CD4-positive, alpha-beta T cell (primary cell): Measurements from ENCODE around the gene CEP112. TPM values are rescaled to one million over a fixed set of nuclear protein-coding genes. Genes with fewer than 3 reads are reported as not detected.
"Not testable (repeated sequence)": the region's sequence is repeated elsewhere in the genome, so short reads cannot be mapped to it uniquely, and the experiment has no call there.

Experiments
- ATAC-seq: fragments of 200-7000 bp; cut with Tn5 transposase; one replicate; pipeline ENCODE4 v1.10.0; 2022; ENCODE audit warnings: mild to moderate bottlenecking; ENCODE audit not compliant: poor library complexity
- CTCF ChIA-PET: fragments of 350-600 bp; sonication (Branson Sonifier 250); formaldehyde crosslinking; loops from one replicate; lab custom pipeline; 2021; ENCODE audit warnings: antibody characterized with exemption, inconsistent platforms; lab: Charles Lee
- POLR2A ChIA-PET: fragments of 350-600 bp; sonication (Branson Sonifier 250); formaldehyde crosslinking; loops from one replicate; lab custom pipeline; 2021; ENCODE audit warnings: antibody characterized with exemption, inconsistent platforms; lab: Charles Lee
- DNase-seq, 14 experiments: peaks; one replicate each; pipeline ENCODE4 v3.0.0-alpha.2; 2013 to 2020; ENCODE audit warnings: mixed read lengths in 2 of 14
- H3K27ac ChIP-seq, 2 donors: one replicate each; pipeline versions ENCODE4 v1.5.1 to v1.7.0; 2013; ENCODE audit warnings: low read length in 2 of 2, low read depth in 1 of 2, mild to moderate bottlenecking in 1 of 2
- H3K27me3 ChIP-seq, 2 experiments: 1 replicate in 1 of 2; 2 replicates in 1 of 2; pipeline versions ENCODE4 v1.6.1 to v1.7.0; 2013; ENCODE audit warnings: low read length in 2 of 2, control low read depth in 1 of 2, mild to moderate bottlenecking in 1 of 2, moderate library complexity in 1 of 2; ENCODE audit not compliant: insufficient read depth in 2 of 2, control insufficient read depth in 1 of 2
- H3K36me3 ChIP-seq: one replicate; pipeline ENCODE4 v1.6.1; 2013; ENCODE audit warnings: low read length, control low read depth; ENCODE audit not compliant: insufficient read depth
- H3K4me1 ChIP-seq: one replicate; pipeline ENCODE4 v1.6.1; 2013; ENCODE audit warnings: low read length, control low read depth; ENCODE audit not compliant: insufficient read depth
- H3K4me3 ChIP-seq: one replicate; pipeline ENCODE4 v1.5.1; 2013; ENCODE audit warnings: mild to moderate bottlenecking, low read length, moderate library complexity
- H3K9me3 ChIP-seq, 2 experiments: 1 replicate in 1 of 2; 2 replicates in 1 of 2; pipeline versions ENCODE4 v1.6.1 to v1.7.0; 2013; ENCODE audit warnings: low read length in 2 of 2, mild to moderate bottlenecking in 2 of 2, control low read depth in 1 of 2, moderate library complexity in 1 of 2; ENCODE audit not compliant: control insufficient read depth in 1 of 2, insufficient read depth in 1 of 2
- H3K27ac Mint-ChIP-seq: one replicate; pipeline ENCODE4 v1.8.0; 2020; ENCODE audit warnings: mixed read lengths
- H3K27me3 Mint-ChIP-seq: one replicate; pipeline ENCODE4 v1.8.0; 2021; ENCODE audit warnings: mixed read lengths
- H3K36me3 Mint-ChIP-seq: one replicate; pipeline ENCODE4 v1.8.0; 2021; ENCODE audit warnings: low read depth, mixed read lengths
- H3K4me1 Mint-ChIP-seq: one replicate; pipeline ENCODE4 v1.8.0; 2021; ENCODE audit warnings: low read depth, mixed read lengths
- H3K4me3 Mint-ChIP-seq: one replicate; pipeline ENCODE4 v1.8.0; 2020; ENCODE audit warnings: mild to moderate bottlenecking, mixed read lengths
- H3K9me3 Mint-ChIP-seq: one replicate; pipeline ENCODE4 v1.8.0; 2020; ENCODE audit warnings: mixed read lengths
- intact Hi-C, 2 experiments: fragments of 100-400 bp; cut with DNase I in 1 of 2; cut with micrococcal nuclease in 1 of 2; formaldehyde crosslinking; loops; one replicate each; pipeline versions ENCODE4 v1.15.1 to v1.9.0; 2023 to 2025; cut with DNase I, micrococcal nuclease
- total RNA-seq, 174 experiments: library from RNA in 2 of 174; stranded (reverse) in 2 of 174; gene quantifications; one replicate each; pipeline ENCODE4 v1.2.3 and lab custom pipeline; 2021 to 2026
- TF ChIP-seq, protein P1 (sequence below): fragments of 200-600 bp; IDR thresholded peaks from one replicate; pipeline ENCODE4 v1.8.0; 2022; ENCODE audit warnings: antibody characterized with exemption, mild to moderate bottlenecking

The CEP112 gene
- total RNA-seq, 2 experiments from 2014 or later, result 1.6 to 2.2 TPM

GRCh38 chr17:65850486-65850885 lies 341.4 kb downstream of the CEP112 start:
- TF ChIP-seq, protein P1, sequence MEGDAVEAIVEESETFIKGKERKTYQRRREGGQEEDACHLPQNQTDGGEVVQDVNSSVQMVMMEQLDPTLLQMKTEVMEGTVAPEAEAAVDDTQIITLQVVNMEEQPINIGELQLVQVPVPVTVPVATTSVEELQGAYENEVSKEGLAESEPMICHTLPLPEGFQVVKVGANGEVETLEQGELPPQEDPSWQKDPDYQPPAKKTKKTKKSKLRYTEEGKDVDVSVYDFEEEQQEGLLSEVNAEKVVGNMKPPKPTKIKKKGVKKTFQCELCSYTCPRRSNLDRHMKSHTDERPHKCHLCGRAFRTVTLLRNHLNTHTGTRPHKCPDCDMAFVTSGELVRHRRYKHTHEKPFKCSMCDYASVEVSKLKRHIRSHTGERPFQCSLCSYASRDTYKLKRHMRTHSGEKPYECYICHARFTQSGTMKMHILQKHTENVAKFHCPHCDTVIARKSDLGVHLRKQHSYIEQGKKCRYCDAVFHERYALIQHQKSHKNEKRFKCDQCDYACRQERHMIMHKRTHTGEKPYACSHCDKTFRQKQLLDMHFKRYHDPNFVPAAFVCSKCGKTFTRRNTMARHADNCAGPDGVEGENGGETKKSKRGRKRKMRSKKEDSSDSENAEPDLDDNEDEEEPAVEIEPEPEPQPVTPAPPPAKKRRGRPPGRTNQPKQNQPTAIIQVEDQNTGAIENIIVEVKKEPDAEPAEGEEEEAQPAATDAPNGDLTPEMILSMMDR, result no peak
- H3K4me3 ChIP-seq, result no peak overlapping the region
- no peak overlapping the region for H3K27ac Mint-ChIP-seq
- no peaks in the 10 kb centered on the region for H3K27me3 ChIP-seq
- ChIA-PET POLR2A (no interaction called here), CTCF (no interaction called here)
- H3K27ac ChIP-seq, result no peak overlapping the region
- H3K27me3 Mint-ChIP-seq, result no peaks in the 10 kb centered on the region
- no peaks in the 10 kb centered on the region for H3K36me3 Mint-ChIP-seq
- H3K4me3 Mint-ChIP-seq, result no peak overlapping the region
- no peaks in the 10 kb centered on the region for H3K9me3 Mint-ChIP-seq
- H3K9me3 ChIP-seq, result no peaks in the 10 kb centered on the region
- H3K36me3 ChIP-seq, result no peaks in the 10 kb centered on the region
- no peaks in the 10 kb centered on the region for H3K4me1 ChIP-seq
- no peak for ATAC-seq
- no peaks in the 10 kb centered on the region for H3K4me1 Mint-ChIP-seq
- no peak for DNase-seq
- intact Hi-C loops, result no loop called here

GRCh38 chr17:65848751-65849150 lies 343.2 kb downstream of the CEP112 start:
- no peak for ATAC-seq
- no peak overlapping the region for H3K27ac Mint-ChIP-seq
- Histone ChIP-seq H3K4me1 (no peaks in the 10 kb centered on the region), H3K27ac (no peak overlapping the region), H3K36me3 (no peaks in the 10 kb centered on the region), H3K4me3 (no peak overlapping the region), H3K27me3 (no peaks in the 10 kb centered on the region), H3K9me3 (no peaks in the 10 kb centered on the region)
- DNase-seq, result no peak
- H3K4me1 Mint-ChIP-seq, result no peaks in the 10 kb centered on the region
- ChIA-PET CTCF (no interaction called here), POLR2A (no interaction called here)
- no peaks in the 10 kb centered on the region for H3K27me3 Mint-ChIP-seq
- TF ChIP-seq, protein P1, result no peak
- H3K4me3 Mint-ChIP-seq, result no peak overlapping the region
- intact Hi-C loops, result no loop called here
- H3K9me3 Mint-ChIP-seq, result no peaks in the 10 kb centered on the region
- H3K36me3 Mint-ChIP-seq, result no peaks in the 10 kb centered on the region

DNA sequence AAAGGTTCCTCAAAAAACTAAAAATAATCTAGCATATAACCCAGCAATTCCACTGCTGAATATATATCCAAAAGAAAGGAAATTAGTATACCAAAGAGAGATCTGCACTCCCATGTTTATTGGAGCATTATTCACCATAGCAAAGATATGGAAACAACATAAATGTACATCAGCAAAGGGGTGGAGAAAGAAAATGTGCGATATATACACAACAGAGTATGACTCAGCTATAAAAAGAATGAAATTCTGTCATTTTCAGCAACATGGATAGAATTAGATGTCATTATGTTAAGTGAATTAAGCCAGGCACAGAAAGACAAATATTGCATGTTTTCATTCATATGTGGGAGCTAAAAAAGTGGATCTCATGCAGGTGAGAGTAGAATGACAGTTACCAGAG lies 350.8 kb downstream of the CEP112 start:
- TF ChIP-seq, protein P1, result no peak
- H3K9me3 ChIP-seq, result peaks cover 0 to 10% of the 10 kb centered on the region in 2 experiments
- no peaks in the 10 kb centered on the region for H3K27me3 ChIP-seq
- H3K36me3 ChIP-seq, result no peaks in the 10 kb centered on the region
- Mint-ChIP-seq H3K36me3 (no peaks in the 10 kb centered on the region), H3K4me3 (no peak overlapping the region), H3K4me1 (no peaks in the 10 kb centered on the region), H3K9me3 (no peaks in the 10 kb centered on the region), H3K27me3 (no peaks in the 10 kb centered on the region), H3K27ac (no peak overlapping the region)
- ATAC-seq (no peak), DNase-seq (no peak)
- no peak overlapping the region for H3K27ac ChIP-seq
- intact Hi-C loops, result no loop called here
- H3K4me3 ChIP-seq, result no peak overlapping the region
- CTCF ChIA-PET, result no interaction called here
- POLR2A ChIA-PET, result no interaction called here
- H3K4me1 ChIP-seq, result no peaks in the 10 kb centered on the region

DNA sequence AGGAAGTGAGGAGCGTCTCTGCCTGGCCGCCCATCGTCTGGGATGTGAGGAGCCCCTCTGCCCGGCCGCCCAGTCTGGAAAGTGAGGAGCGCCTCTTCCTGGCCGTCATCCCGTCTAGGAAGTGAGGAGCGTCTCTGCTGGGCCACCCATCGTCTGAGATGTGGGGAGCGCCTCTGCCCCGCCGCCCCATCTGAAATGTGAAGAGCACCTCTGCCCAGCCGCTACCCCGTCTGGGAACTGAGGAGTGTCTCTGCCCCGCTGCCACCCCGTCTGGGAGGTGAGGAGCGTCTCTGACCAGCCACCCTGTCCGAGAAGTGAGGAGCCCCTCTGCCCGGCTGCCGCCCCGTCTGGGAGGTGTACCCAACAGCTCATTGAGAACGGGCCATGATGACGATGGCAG lies 354.7 kb downstream of the CEP112 start:
- CTCF ChIA-PET, H3K9me3 ChIP-seq, H3K36me3 ChIP-seq, DNase-seq, H3K4me3 ChIP-seq, H3K4me3 Mint-ChIP-seq, ATAC-seq, intact Hi-C loops, H3K27ac Mint-ChIP-seq, H3K27me3 Mint-ChIP-seq, H3K27me3 ChIP-seq, H3K4me1 Mint-ChIP-seq, POLR2A ChIA-PET, H3K4me1 ChIP-seq, H3K27ac ChIP-seq: not testable (repeated sequence)
- peaks cover 17% of the 10 kb centered on the region for H3K9me3 Mint-ChIP-seq
- peaks cover 12% of the 10 kb centered on the region for H3K36me3 Mint-ChIP-seq
